Measurements from ENCODE around the gene RYR3. TPM values are rescaled to one million over a fixed set of nuclear protein-coding genes. Genes with fewer than 3 reads are reported as not detected.

The RYR3 gene
- total RNA-seq, 1 donor from 2014 or later: 2.2 TPM

DNA sequence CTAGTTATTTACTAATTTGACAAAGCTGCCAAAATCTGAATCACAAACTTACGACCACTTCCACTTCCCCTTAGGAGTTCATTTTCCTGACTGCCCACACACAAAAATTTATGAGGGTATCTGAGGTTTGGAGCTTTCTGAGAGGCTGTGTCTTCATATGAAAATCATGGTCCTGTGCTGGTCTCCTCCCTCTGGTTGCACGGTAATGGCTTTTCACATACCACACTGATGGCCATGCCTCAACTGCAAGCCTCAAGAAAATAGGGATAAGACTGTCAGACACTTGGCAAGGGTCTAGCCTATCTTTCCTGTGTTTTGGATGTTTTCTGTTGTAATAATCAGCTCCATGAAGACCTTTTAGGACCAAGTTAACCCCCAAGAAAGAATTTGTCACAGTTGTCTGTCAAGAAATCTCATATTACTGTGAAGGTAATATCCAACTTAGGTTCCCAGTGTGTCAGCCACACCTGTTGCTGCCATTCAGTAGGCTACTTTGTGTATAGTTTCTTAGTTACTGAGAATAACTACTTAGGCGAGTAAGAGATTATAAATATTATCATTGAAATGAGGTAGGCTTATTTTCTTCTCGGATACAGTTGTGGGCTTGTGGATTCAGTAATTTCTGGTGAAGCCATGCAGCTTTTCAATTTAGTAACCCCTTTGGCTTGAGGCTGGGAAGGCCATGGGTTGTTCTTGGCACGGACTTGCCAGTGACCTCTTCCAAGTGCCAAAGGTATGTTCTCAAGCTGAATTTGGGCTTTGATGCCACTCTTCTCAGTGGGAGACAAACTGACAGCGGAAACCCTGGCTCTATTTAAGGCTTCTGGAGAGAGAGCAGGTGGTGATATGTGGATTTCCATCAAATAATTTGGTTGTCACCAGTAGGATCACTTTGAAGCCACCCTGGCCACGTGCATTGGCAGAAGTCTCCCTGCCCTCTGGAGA lies 101.1 kb downstream of the RYR3 start:
- no peak for DNase-seq (ENCODE audit: extremely low spot score, unreplicated experiment)
- Mint-ChIP-seq H3K4me1 (ENCODE audit: unreplicated experiment) (no peaks in the 10 kb centered on the region), H3K27me3 (peaks cover 4% of the 10 kb centered on the region), H3K36me3 (no peaks in the 10 kb centered on the region), H3K4me3 (no peak overlapping the region), H3K9me3 (no peaks in the 10 kb centered on the region), H3K27ac (no peak overlapping the region)
- TF ChIP-seq, protein P1, sequence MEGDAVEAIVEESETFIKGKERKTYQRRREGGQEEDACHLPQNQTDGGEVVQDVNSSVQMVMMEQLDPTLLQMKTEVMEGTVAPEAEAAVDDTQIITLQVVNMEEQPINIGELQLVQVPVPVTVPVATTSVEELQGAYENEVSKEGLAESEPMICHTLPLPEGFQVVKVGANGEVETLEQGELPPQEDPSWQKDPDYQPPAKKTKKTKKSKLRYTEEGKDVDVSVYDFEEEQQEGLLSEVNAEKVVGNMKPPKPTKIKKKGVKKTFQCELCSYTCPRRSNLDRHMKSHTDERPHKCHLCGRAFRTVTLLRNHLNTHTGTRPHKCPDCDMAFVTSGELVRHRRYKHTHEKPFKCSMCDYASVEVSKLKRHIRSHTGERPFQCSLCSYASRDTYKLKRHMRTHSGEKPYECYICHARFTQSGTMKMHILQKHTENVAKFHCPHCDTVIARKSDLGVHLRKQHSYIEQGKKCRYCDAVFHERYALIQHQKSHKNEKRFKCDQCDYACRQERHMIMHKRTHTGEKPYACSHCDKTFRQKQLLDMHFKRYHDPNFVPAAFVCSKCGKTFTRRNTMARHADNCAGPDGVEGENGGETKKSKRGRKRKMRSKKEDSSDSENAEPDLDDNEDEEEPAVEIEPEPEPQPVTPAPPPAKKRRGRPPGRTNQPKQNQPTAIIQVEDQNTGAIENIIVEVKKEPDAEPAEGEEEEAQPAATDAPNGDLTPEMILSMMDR (conservative IDR thresholded peaks at IDR 0.05): no peak

DNA sequence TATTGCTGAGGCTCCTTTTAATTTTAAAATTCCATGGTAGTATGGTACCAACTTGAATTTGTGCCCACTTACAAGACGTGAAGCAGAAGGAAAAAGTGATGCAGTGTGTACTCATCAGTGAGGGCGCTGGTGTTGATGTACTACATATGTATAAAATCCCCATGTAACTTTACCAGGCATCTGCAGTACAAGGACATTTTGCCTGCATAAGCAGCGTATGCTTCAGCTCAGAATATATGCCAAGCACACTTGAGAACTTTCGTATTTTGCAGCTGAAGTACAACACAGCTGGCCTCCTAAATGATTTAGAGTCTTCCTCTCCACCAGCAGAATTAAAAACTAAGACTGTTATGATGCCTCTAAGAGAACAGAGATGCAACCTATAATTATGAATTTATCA lies 108.9 kb downstream of the RYR3 start:
- no peaks in the 10 kb centered on the region for H3K4me1 Mint-ChIP-seq (ENCODE audit: unreplicated experiment)
- no peaks in the 10 kb centered on the region for H3K9me3 Mint-ChIP-seq

GRCh38 chr15:33424025-33424424 lies 113.3 kb downstream of the RYR3 start:
- H3K27ac Mint-ChIP-seq: no peak overlapping the region
- no peak overlapping the region for H3K4me3 Mint-ChIP-seq
- TF ChIP-seq, protein P1 (conservative IDR thresholded peaks at IDR 0.05): no peak
- no peaks in the 10 kb centered on the region for H3K36me3 Mint-ChIP-seq
- H3K9me3 Mint-ChIP-seq: peaks cover 4% of the 10 kb centered on the region
- peaks cover 4% of the 10 kb centered on the region for H3K4me1 Mint-ChIP-seq (ENCODE audit: unreplicated experiment)
- H3K27me3 Mint-ChIP-seq: peaks cover 11% of the 10 kb centered on the region
- no peak for DNase-seq (ENCODE audit: extremely low spot score, unreplicated experiment)

More for the DNA sequence above, 108.9 kb downstream of the RYR3 start:
- H3K27ac Mint-ChIP-seq: no peak overlapping the region
- peaks cover 21% of the 10 kb centered on the region for H3K27me3 Mint-ChIP-seq
- DNase-seq (ENCODE audit: extremely low spot score, unreplicated experiment): no peak
- no peaks in the 10 kb centered on the region for H3K36me3 Mint-ChIP-seq
- TF ChIP-seq, protein P1 (conservative IDR thresholded peaks at IDR 0.05): no peak
- no peak overlapping the region for H3K4me3 Mint-ChIP-seq

DNA sequence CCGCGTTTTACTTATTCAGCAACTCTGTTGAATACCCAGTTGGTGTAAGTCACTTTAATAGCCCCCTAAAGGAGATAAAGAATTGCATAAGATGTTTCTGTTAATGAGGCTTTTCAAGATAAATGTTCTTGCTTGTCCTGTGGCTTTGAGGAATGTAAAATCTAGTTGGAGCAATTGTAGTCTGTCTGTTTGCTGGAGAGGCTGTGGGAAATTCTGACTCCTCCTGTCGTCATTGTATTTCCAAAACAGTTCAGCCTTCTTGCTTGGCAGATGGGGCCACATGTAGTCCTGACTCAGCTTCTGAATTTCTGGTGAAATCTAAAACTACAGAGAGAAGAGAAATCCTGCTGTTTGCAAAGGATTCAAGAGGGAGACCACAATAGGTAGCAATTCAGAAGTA lies 114.4 kb downstream of the RYR3 start:
- DNase-seq (ENCODE audit: extremely low spot score, unreplicated experiment): no peak
- no peak overlapping the region for H3K27ac Mint-ChIP-seq
- H3K4me3 Mint-ChIP-seq: no peak overlapping the region
- peaks cover 4% of the 10 kb centered on the region for H3K4me1 Mint-ChIP-seq (ENCODE audit: unreplicated experiment)
- TF ChIP-seq, protein P1 (conservative IDR thresholded peaks at IDR 0.05): no peak
- peaks cover 11% of the 10 kb centered on the region for H3K27me3 Mint-ChIP-seq
- no peaks in the 10 kb centered on the region for H3K36me3 Mint-ChIP-seq
- peaks cover 4% of the 10 kb centered on the region for H3K9me3 Mint-ChIP-seq

DNA sequence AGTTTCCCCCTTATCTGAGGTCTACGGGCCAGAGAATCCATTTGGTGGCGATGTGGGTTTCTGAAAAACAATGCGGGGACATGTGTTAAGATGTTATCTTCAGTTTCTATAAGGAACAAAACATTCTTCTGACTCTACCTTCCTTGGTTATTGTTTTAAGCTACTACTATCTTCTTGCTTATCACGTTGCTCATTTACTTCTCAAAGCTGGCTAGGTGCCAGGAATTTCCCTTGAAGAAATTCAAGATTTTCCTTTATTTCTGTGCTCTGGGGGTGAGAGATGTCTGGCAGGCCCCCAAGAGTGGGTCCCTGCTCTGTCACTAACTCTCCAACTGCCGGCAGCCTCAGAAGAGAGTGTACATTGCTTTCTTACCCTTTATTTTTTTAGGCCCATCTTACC lies 119.8 kb downstream of the RYR3 start:
- no peaks in the 10 kb centered on the region for H3K9me3 Mint-ChIP-seq
- peaks cover 5% of the 10 kb centered on the region for H3K27me3 Mint-ChIP-seq
- H3K36me3 Mint-ChIP-seq: no peaks in the 10 kb centered on the region
- H3K4me3 Mint-ChIP-seq: no peak overlapping the region
- no peak overlapping the region for H3K27ac Mint-ChIP-seq
- TF ChIP-seq, protein P1 (conservative IDR thresholded peaks at IDR 0.05): no peak
- no peak for DNase-seq (ENCODE audit: extremely low spot score, unreplicated experiment)
- no peaks in the 10 kb centered on the region for H3K4me1 Mint-ChIP-seq (ENCODE audit: unreplicated experiment)

Measured in type B pancreatic cell (in vitro differentiated cells).